K562 (cell line): ENCODE measurements around the gene BCAS3. TPM values are rescaled to one million over a fixed set of nuclear protein-coding genes. Genes with fewer than 3 reads are reported as not detected.

Experiments used
- CHD2 ChIP-seq: IDR thresholded peaks from 2 replicates; pipeline ENCODE4 v1.6.1; 2011; ENCODE audit warnings: low read depth, low read length
- FOS ChIP-seq: IDR thresholded peaks from 3 replicates; pipeline ENCODE4 v1.6.1; 2011; ENCODE audit not compliant: insufficient read length; ENCODE audit errors: extremely low read depth
- HNRNPUL1 ChIP-seq: fragments of 200-400 bp; formaldehyde crosslinking; IDR thresholded peaks from 2 replicates; pipeline ENCODE4 v1.6.1; 2017; ENCODE audit warnings: low read length
- SRSF9 ChIP-seq: fragments of 200-400 bp; formaldehyde crosslinking; IDR thresholded peaks from 2 replicates; pipeline ENCODE4 v1.6.1; 2017; ENCODE audit warnings: low read depth, low read length, borderline replicate concordance
- polyA plus RNA-seq, 8 experiments: library from polyadenylated mRNA; depleted of rRNA in 4 of 8; stranded (reverse) in 5 of 8; unstranded in 3 of 8; fragments of >200 nt; fragmentation: Nextera tagmentation in 2 of 8; fragmentation: Illumina TruSeq in 1 of 8; extraction: Ambion mirVana in 2 of 8; extraction: Trizol in 1 of 8; gene quantifications; 2 replicates each; pipeline versions ENCODE4 v1.2.1 to v1.2.3, GENCODE V29; 2011 to 2014; ENCODE audit warnings: inconsistent platforms in 1 of 8, missing spikeins in 1 of 8
- total RNA-seq, 7 experiments: library from RNA; depleted of rRNA in 6 of 7; stranded (reverse); fragments of >200 nt in 6 of 7; fragmentation: Illumina TruSeq in 2 of 7; extraction: Trizol in 2 of 7; gene quantifications; 2 replicates each; pipeline versions ENCODE4 v1.2.1 to v1.2.3, GENCODE V29; 2011 to 2021; ENCODE audit warnings: low replicate concordance in 1 of 7
- TF ChIP-seq, protein P1 (sequence below), 2 experiments: IDR thresholded peaks in 1 of 2; conservative IDR thresholded peaks in 1 of 2; 2 replicates each; pipeline ENCODE4 v1.6.1; 2016; ENCODE audit warnings: low read depth in 2 of 2, mild to moderate bottlenecking in 1 of 2, missing compliant biosample characterization in 1 of 2, missing genetic modification characterization in 1 of 2, moderate library complexity in 1 of 2
- TF ChIP-seq, protein P2 (sequence below): sonication (generic); formaldehyde crosslinking; IDR thresholded peaks from 2 replicates; pipeline ENCODE4 v1.8.1; 2022; ENCODE audit warnings: missing genetic modification reagents

BCAS3 gene
- total and polyA plus RNA-seq, 9 of the 15 experiments (the other 6 are each of a cell fraction or from before 2014, with no cell fraction given) = 1.9 to 5.5 (median 3.5) TPM

DNA sequence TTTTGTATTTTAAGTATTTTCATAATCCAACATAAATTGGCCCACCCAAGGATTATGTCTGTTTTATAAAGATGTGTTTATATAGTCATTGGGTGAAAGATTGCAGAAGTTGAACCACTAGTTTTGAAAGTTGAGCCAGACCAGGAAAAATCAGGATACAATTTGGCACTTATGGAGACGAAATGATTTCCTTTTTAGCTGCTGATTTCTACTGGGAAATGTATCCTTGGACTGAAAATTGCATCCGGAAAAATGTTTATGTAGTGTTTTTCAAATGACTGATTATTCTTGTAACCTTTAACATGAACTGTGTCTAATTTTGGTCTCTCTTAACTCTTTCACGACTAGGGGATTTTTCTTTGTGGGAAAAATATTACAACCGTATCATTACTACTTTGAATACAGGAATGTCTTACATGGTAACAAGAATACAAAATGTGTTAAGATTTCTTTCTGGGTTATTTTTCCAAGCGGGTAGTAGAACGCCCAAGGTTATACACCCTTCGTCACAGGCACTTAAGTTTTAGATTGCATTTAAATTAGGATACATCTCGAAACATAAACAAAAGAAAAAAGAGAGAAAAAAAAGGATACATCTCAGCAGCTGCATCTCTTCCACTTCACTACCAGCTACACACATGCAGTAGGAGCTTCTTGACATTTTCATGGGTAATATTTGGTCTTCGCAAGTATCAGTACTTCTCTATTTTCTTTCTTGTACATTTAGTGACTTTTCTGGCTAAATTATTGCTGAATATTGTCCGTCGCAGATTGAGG is 449.0 kb downstream of the BCAS3 start (continued):
- TF ChIP-seq, protein P1, sequence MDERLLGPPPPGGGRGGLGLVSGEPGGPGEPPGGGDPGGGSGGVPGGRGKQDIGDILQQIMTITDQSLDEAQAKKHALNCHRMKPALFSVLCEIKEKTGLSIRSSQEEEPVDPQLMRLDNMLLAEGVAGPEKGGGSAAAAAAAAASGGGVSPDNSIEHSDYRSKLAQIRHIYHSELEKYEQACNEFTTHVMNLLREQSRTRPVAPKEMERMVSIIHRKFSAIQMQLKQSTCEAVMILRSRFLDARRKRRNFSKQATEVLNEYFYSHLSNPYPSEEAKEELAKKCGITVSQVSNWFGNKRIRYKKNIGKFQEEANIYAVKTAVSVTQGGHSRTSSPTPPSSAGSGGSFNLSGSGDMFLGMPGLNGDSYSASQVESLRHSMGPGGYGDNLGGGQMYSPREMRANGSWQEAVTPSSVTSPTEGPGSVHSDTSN (CRISPR knock-in tag; IDR thresholded peaks at IDR 0.05; ENCODE audit: low read depth) = no peak
- TF ChIP-seq, protein P1 (tag; conservative IDR thresholded peaks at IDR 0.05; ENCODE audit: low read depth) = no peak
- TF ChIP-seq, protein P2, sequence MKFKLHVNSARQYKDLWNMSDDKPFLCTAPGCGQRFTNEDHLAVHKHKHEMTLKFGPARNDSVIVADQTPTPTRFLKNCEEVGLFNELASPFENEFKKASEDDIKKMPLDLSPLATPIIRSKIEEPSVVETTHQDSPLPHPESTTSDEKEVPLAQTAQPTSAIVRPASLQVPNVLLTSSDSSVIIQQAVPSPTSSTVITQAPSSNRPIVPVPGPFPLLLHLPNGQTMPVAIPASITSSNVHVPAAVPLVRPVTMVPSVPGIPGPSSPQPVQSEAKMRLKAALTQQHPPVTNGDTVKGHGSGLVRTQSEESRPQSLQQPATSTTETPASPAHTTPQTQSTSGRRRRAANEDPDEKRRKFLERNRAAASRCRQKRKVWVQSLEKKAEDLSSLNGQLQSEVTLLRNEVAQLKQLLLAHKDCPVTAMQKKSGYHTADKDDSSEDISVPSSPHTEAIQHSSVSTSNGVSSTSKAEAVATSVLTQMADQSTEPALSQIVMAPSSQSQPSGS (CRISPR knock-in tag) = no peak
- TF ChIP-seq CHD2 = no peak
- TF ChIP-seq FOS = no peak
- TF ChIP-seq SRSF9 = no peak
- no peak for TF ChIP-seq HNRNPUL1
